CD4-positive, alpha-beta T cell treated with Interleukin-15 for 4 hours (primary cell): ENCODE data around the gene MAGEB6.
"Not testable (repeated sequence)": the region's sequence is repeated elsewhere in the genome, so short reads cannot be mapped to it uniquely, and the experiment has no call there.

Experiments used
- DNase-seq: peaks from one replicate; pipeline ENCODE4 v3.0.0-alpha.2; 2020; ENCODE audit warnings: low spot score

MAGEB6 gene

GRCh38 chrX:26192204-26192603 is at the start of gene MAGEB6:
MAGEB6 (plus strand) TSS chrX:26192440; CDS start chrX:26193847, 1,407 bp downstream.
- DNase-seq, result no peak

GRCh38 chrX:26146024-26146423 is 46.2 kb upstream of the MAGEB6 start:
- no peak for DNase-seq

GRCh38 chrX:26160301-26160700 is 31.9 kb upstream of the MAGEB6 start, which contains the start of gene MAGEB6B:
MAGEB6B (plus strand) TSS chrX:26160601; CDS start chrX:26160601, 0 bp downstream.
- no peak for DNase-seq

- no peak for DNase-seq
These were observed 11.3 kb downstream of the MAGEB6 start for GRCh38 chrX:26203561-26203960.

- DNase-seq, result not testable (repeated sequence)
These were observed 12.5 kb downstream of the MAGEB6 start for GRCh38 chrX:26204717-26205116.

GRCh38 chrX:26208012-26208411 is 15.8 kb downstream of the MAGEB6 start:
- no peak for DNase-seq

- no peak for DNase-seq
These were observed 23.6 kb downstream of the MAGEB6 start, which contains the start of gene MAGEB5 for GRCh38 chrX:26215869-26216268. MAGEB5 (plus strand) TSS chrX:26216169; CDS start chrX:26217302, 1,133 bp downstream.

GRCh38 chrX:26219351-26219750 is 27.1 kb downstream of the MAGEB6 start:
- DNase-seq, result no peak

- no peak for DNase-seq
These were observed 41.9 kb downstream of the MAGEB6 start for GRCh38 chrX:26234177-26234576.
